ENCODE results near the gene AOAH.

- no peak for TF ChIP-seq POLR2A (IDR thresholded peaks at IDR 0.05)
- TF ChIP-seq, protein P1, sequence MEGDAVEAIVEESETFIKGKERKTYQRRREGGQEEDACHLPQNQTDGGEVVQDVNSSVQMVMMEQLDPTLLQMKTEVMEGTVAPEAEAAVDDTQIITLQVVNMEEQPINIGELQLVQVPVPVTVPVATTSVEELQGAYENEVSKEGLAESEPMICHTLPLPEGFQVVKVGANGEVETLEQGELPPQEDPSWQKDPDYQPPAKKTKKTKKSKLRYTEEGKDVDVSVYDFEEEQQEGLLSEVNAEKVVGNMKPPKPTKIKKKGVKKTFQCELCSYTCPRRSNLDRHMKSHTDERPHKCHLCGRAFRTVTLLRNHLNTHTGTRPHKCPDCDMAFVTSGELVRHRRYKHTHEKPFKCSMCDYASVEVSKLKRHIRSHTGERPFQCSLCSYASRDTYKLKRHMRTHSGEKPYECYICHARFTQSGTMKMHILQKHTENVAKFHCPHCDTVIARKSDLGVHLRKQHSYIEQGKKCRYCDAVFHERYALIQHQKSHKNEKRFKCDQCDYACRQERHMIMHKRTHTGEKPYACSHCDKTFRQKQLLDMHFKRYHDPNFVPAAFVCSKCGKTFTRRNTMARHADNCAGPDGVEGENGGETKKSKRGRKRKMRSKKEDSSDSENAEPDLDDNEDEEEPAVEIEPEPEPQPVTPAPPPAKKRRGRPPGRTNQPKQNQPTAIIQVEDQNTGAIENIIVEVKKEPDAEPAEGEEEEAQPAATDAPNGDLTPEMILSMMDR (IDR thresholded peaks at IDR 0.05), result no peak
Measured at GRCh38 chr7:36636126-36636525, 88.2 kb downstream of the AOAH start.

Measured in adrenal gland (tissue), 5 donors.